Astrocyte (in vitro differentiated cells and primary cell): ENCODE measurements around the gene BLTP3A. TPM values are rescaled to one million over a fixed set of nuclear protein-coding genes. Genes with fewer than 3 reads are reported as not detected.
"Not testable (repeated sequence)": the region's sequence is repeated elsewhere in the genome, so short reads cannot be mapped to it uniquely, and the experiment has no call there.

Experiments
- DNase-seq: peaks from one replicate; pipeline ENCODE4 v3.0.0-alpha.2; 2010; ENCODE audit warnings: low read depth
- FAIRE-seq: peaks from 2 replicates; lab custom pipeline; 2011; peaks lifted over from hg19 to GRCh38; lab: Jason Lieb, UNC
- H2AFZ ChIP-seq: 2 replicates; pipeline ENCODE4 v1.6.0; 2012; ENCODE audit warnings: low read depth, low read length, inconsistent platforms
- H3K27ac ChIP-seq: 2 replicates; pipeline ENCODE4 v1.5.1; 2011; ENCODE audit warnings: low read depth, low read length, inconsistent platforms
- H3K27me3 ChIP-seq: 2 replicates; pipeline ENCODE4 v1.6.0; 2011; ENCODE audit warnings: low read length, inconsistent platforms; ENCODE audit not compliant: insufficient read depth
- H3K36me3 ChIP-seq: 2 replicates; pipeline ENCODE4 v1.5.1; 2011; ENCODE audit warnings: low read length, inconsistent platforms; ENCODE audit not compliant: insufficient read depth
- H3K4me1 ChIP-seq: 2 replicates; pipeline ENCODE4 v1.5.1; 2011; ENCODE audit warnings: low read length, inconsistent platforms; ENCODE audit not compliant: insufficient read depth
- H3K4me2 ChIP-seq: 2 replicates; pipeline ENCODE4 v1.6.0; 2012; ENCODE audit warnings: low read length, inconsistent platforms
- H3K4me3 ChIP-seq: 2 replicates; pipeline ENCODE4 v1.5.1; 2011; ENCODE audit warnings: low read depth, mild to moderate bottlenecking, low read length, inconsistent platforms; ENCODE audit not compliant: insufficient read depth
- H3K79me2 ChIP-seq: 2 replicates; pipeline ENCODE4 v1.6.0; 2012; ENCODE audit warnings: mild to moderate bottlenecking, low read length, inconsistent platforms; ENCODE audit not compliant: insufficient read depth
- H3K9ac ChIP-seq: 2 replicates; pipeline ENCODE4 v1.6.0; 2012; ENCODE audit warnings: mild to moderate bottlenecking, low read length, inconsistent platforms
- H3K9me3 ChIP-seq: 2 replicates; pipeline ENCODE4 v1.5.1; 2012; ENCODE audit warnings: low read depth, mild to moderate bottlenecking, low read length, inconsistent platforms; ENCODE audit not compliant: insufficient read depth
- H4K20me1 ChIP-seq: 2 replicates; pipeline ENCODE4 v1.6.0; 2012; ENCODE audit warnings: low read length, inconsistent platforms; ENCODE audit not compliant: insufficient read depth
- H3K27ac Mint-ChIP-seq: one replicate; pipeline ENCODE4 v1.8.0; 2021; ENCODE audit warnings: mild to moderate bottlenecking, mixed read lengths; ENCODE audit not compliant: unreplicated experiment
- H3K27me3 Mint-ChIP-seq: one replicate; pipeline ENCODE4 v1.8.0; 2021; ENCODE audit warnings: low read depth, mixed read lengths; ENCODE audit not compliant: unreplicated experiment
- H3K36me3 Mint-ChIP-seq: one replicate; pipeline ENCODE4 v1.8.0; 2021; ENCODE audit warnings: low read depth, mixed read lengths; ENCODE audit not compliant: unreplicated experiment
- H3K4me1 Mint-ChIP-seq: one replicate; pipeline ENCODE4 v1.8.0; 2021; ENCODE audit warnings: low read depth, mixed read lengths; ENCODE audit not compliant: unreplicated experiment
- H3K4me3 Mint-ChIP-seq: one replicate; pipeline ENCODE4 v1.8.0; 2021; ENCODE audit warnings: mild to moderate bottlenecking, moderate library complexity, mixed read lengths; ENCODE audit not compliant: unreplicated experiment
- H3K9me3 Mint-ChIP-seq: one replicate; pipeline ENCODE4 v1.8.0; 2021; ENCODE audit warnings: mild to moderate bottlenecking, mixed read lengths; ENCODE audit not compliant: unreplicated experiment
- EZH2 ChIP-seq: IDR thresholded peaks from 2 replicates; pipeline ENCODE4 v1.6.1; 2012; ENCODE audit warnings: mild to moderate bottlenecking, low read length, inconsistent platforms; ENCODE audit not compliant: insufficient read depth
- total RNA-seq: library from RNA; stranded (reverse); gene quantifications from 2 replicates; pipeline ENCODE4 v1.2.1, GENCODE V29; 2021
- TF ChIP-seq, protein P1 (sequence below): IDR thresholded peaks from 2 replicates; pipeline ENCODE4 v1.5.1; 2011; ENCODE audit warnings: low read depth, mild to moderate bottlenecking, inconsistent platforms, low read length, moderate library complexity; ENCODE audit not compliant: insufficient read depth

Gene BLTP3A
- total RNA-seq, 1 donor from 2014 or later = 25.1 TPM

DNA sequence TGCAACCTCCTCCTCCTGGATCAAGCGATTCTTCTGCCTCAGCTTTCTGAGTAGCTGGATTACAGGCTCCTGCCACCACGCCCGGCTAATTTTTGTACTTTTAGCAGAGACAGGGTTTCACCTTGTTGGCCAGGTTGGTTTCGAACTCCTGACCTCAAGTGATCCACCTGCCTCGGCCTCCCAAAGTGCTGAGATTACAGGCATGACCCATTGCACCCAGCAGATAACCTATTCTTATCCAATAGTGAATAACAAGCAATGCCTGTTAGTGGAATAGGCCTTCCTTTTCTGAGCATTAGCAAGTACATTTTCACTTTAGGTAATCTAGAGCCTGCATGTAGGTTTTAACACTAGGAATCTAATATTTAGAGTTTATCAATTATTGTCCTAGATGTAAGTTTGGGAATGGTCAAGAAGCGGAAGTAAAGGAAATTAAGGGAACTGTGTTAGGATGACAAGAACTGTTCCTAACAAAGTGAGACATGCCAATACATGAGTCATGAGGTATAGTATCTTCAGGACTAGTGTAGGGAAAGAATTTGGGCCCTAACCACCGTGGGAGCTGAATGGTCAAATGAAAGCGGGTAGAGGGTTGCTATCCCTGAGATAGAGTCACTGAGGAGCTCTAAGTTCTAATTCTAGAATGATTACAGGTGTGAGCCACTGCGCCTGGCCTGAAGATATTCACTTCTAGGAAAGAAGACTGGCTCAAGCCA, 15.0 kb downstream of the BLTP3A start:
- peak; percentile 72 for DNase-seq
- Mint-ChIP-seq H3K4me3 (peak overlapping the region; percentile 0), H3K27me3 (no peaks in the 10 kb centered on the region), H3K9me3 (no peaks in the 10 kb centered on the region), H3K27ac (peak overlapping the region; percentile 27), H3K36me3 (peaks cover 2% of the 10 kb centered on the region), H3K4me1 (peaks cover 29% of the 10 kb centered on the region)
- Histone ChIP-seq H3K9ac (no peak overlapping the region), H3K27ac (no peak overlapping the region), H3K4me2 (no peak overlapping the region), H3K4me1 (peaks cover 13% of the 10 kb centered on the region), H2AFZ (no peak overlapping the region), H3K9me3 (no peaks in the 10 kb centered on the region), H3K79me2 (peaks cover 5% of the 10 kb centered on the region), H4K20me1 (peaks cover 22% of the 10 kb centered on the region), H3K36me3 (no peaks in the 10 kb centered on the region), H3K4me3 (no peak overlapping the region), H3K27me3 (no peaks in the 10 kb centered on the region)
- TF ChIP-seq, protein P1, sequence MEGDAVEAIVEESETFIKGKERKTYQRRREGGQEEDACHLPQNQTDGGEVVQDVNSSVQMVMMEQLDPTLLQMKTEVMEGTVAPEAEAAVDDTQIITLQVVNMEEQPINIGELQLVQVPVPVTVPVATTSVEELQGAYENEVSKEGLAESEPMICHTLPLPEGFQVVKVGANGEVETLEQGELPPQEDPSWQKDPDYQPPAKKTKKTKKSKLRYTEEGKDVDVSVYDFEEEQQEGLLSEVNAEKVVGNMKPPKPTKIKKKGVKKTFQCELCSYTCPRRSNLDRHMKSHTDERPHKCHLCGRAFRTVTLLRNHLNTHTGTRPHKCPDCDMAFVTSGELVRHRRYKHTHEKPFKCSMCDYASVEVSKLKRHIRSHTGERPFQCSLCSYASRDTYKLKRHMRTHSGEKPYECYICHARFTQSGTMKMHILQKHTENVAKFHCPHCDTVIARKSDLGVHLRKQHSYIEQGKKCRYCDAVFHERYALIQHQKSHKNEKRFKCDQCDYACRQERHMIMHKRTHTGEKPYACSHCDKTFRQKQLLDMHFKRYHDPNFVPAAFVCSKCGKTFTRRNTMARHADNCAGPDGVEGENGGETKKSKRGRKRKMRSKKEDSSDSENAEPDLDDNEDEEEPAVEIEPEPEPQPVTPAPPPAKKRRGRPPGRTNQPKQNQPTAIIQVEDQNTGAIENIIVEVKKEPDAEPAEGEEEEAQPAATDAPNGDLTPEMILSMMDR = no peak
- TF ChIP-seq EZH2 = no peak
- no peak for FAIRE-seq

DNA sequence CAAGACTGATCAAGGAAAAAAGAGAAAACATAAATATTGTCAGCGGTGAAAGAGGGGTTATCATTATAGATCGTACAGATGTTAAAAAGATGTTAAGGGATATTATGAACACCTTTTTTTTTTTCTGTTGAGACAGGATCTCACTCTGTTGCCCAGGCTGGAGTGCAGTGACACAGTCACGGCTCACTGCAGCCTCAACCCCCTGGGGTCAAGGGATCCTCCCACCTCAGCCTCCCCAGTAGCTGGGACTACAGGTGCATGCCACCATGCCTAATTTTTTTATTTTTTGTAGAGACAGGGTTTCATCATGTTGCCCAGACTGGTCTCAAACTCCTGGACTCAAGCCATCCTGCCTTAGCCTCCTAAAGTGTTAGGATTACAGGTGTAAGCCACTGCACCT, 16.6 kb downstream of the BLTP3A start:
- H3K27ac Mint-ChIP-seq, FAIRE-seq: not testable (repeated sequence)

DNA sequence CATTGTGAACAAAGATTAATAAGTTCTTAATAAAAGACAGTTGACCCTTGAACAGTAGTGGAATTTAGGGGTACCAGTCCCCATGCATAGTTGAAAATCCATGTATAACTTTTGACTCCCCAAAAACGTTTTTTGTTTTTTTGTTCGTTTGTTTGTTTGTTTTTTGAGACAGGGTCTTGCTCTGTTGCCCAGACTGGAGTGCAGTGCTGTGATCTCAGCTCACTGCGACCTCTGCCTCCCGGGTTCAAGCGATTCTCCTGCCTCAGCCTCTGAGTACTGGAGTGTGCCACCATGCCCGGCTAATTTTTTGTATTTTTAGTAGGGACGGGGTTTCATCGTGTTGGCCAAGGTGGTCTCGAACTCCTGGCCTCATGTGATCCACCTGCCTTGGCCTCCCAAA, 17.5 kb downstream of the BLTP3A start:
- H3K36me3 Mint-ChIP-seq, H3K27me3 ChIP-seq, FAIRE-seq, H3K79me2 ChIP-seq, H3K4me3 ChIP-seq, H3K4me2 ChIP-seq, H3K9me3 Mint-ChIP-seq, H3K27me3 Mint-ChIP-seq, H3K4me3 Mint-ChIP-seq, H2AFZ ChIP-seq, H3K9ac ChIP-seq, H3K27ac ChIP-seq, H3K9me3 ChIP-seq, H3K36me3 ChIP-seq, DNase-seq, H3K27ac Mint-ChIP-seq: not testable (repeated sequence)
- Histone ChIP-seq H3K4me1 (peaks cover 13% of the 10 kb centered on the region), H4K20me1 (peaks cover 12% of the 10 kb centered on the region)
- H3K4me1 Mint-ChIP-seq = peaks cover 27% of the 10 kb centered on the region

More for the DNA sequence above, 16.6 kb downstream of the BLTP3A start:
- H3K27ac ChIP-seq, H3K79me2 ChIP-seq, H3K9me3 ChIP-seq, DNase-seq, H3K9me3 Mint-ChIP-seq, H3K4me2 ChIP-seq, H2AFZ ChIP-seq, H3K4me3 Mint-ChIP-seq, H3K27me3 Mint-ChIP-seq, H3K36me3 ChIP-seq, H3K27me3 ChIP-seq, H3K4me3 ChIP-seq, H3K9ac ChIP-seq, H3K36me3 Mint-ChIP-seq: not testable (repeated sequence)
- peaks cover 19% of the 10 kb centered on the region for H4K20me1 ChIP-seq
- peaks cover 13% of the 10 kb centered on the region for H3K4me1 ChIP-seq
- H3K4me1 Mint-ChIP-seq = peaks cover 28% of the 10 kb centered on the region
